ENCODE results near the gene MPST. TPM values are rescaled to one million over a fixed set of nuclear protein-coding genes. Genes with fewer than 3 reads are reported as not detected.

The MPST gene
- total RNA-seq, 6 experiments from 2014 or later = 24.9 to 35.5 (median 27.5) TPM

GRCh38 chr22:37007651-37008050 lies 11.9 kb upstream of the MPST start:
- Mint-ChIP-seq H3K27ac (no peak overlapping the region), H3K27me3 (ENCODE audit: insufficient read depth) (peaks cover 43% of the 10 kb centered on the region), H3K4me1 (ENCODE audit: low read depth) (no peaks in the 10 kb centered on the region), H3K36me3 (ENCODE audit: low read depth) (no peaks in the 10 kb centered on the region), H3K9me3 (peaks cover 6% of the 10 kb centered on the region), H3K4me3 (no peak overlapping the region)
- DNase-seq = no peak
- no peak for TF ChIP-seq CTCF (IDR thresholded peaks at IDR 0.05)

- Mint-ChIP-seq H3K27me3 (ENCODE audit: insufficient read depth) (peaks cover 36% of the 10 kb centered on the region), H3K4me1 (ENCODE audit: low read depth) (no peaks in the 10 kb centered on the region), H3K9me3 (peaks cover 6% of the 10 kb centered on the region), H3K4me3 (no peak overlapping the region), H3K27ac (no peak overlapping the region), H3K36me3 (ENCODE audit: low read depth) (no peaks in the 10 kb centered on the region)
- DNase-seq = no peak
- no peak for TF ChIP-seq CTCF (IDR thresholded peaks at IDR 0.05)
These were observed 11.2 kb upstream of the MPST start for GRCh38 chr22:37008365-37008764.

GRCh38 chr22:37009490-37009889 lies 10.1 kb upstream of the MPST start:
- DNase-seq = no peak
- Mint-ChIP-seq H3K9me3 (peaks cover 6% of the 10 kb centered on the region), H3K4me3 (no peak overlapping the region), H3K27me3 (ENCODE audit: insufficient read depth) (peaks cover 25% of the 10 kb centered on the region), H3K36me3 (ENCODE audit: low read depth) (no peaks in the 10 kb centered on the region), H3K27ac (no peak overlapping the region), H3K4me1 (ENCODE audit: low read depth) (no peaks in the 10 kb centered on the region)
- no peak for TF ChIP-seq CTCF (IDR thresholded peaks at IDR 0.05)

GRCh38 chr22:37010174-37010573 lies 9.4 kb upstream of the MPST start:
- Mint-ChIP-seq H3K9me3 (peaks cover 3% of the 10 kb centered on the region), H3K4me3 (no peak overlapping the region), H3K4me1 (ENCODE audit: low read depth) (no peaks in the 10 kb centered on the region), H3K36me3 (ENCODE audit: low read depth) (no peaks in the 10 kb centered on the region), H3K27me3 (ENCODE audit: insufficient read depth) (peaks cover 18% of the 10 kb centered on the region), H3K27ac (no peak overlapping the region)
- no peak for TF ChIP-seq CTCF (IDR thresholded peaks at IDR 0.05)
- DNase-seq = no peak

- Mint-ChIP-seq H3K9me3 (no peaks in the 10 kb centered on the region; the same call in 1 of the 2 replicates), H3K36me3 (ENCODE audit: low read depth) (no peaks in the 10 kb centered on the region), H3K27ac (no peak overlapping the region), H3K4me1 (ENCODE audit: low read depth) (no peaks in the 10 kb centered on the region), H3K27me3 (ENCODE audit: insufficient read depth) (peaks cover 12% of the 10 kb centered on the region), H3K4me3 (no peak overlapping the region)
- DNase-seq = no peak
- TF ChIP-seq CTCF (IDR thresholded peaks at IDR 0.05) = no peak
These were observed 8.6 kb upstream of the MPST start for GRCh38 chr22:37010976-37011375.

GRCh38 chr22:37011472-37011871 lies 8.1 kb upstream of the MPST start:
- Mint-ChIP-seq H3K27ac (no peak overlapping the region), H3K4me3 (no peak overlapping the region)

More at GRCh38 chr22:37011472-37011871, 8.1 kb upstream of the MPST start:
- no peak for DNase-seq
- Mint-ChIP-seq H3K9me3 (no peaks in the 10 kb centered on the region; the same call in 1 of the 2 replicates), H3K36me3 (ENCODE audit: low read depth) (no peaks in the 10 kb centered on the region), H3K27me3 (ENCODE audit: insufficient read depth) (peaks cover 9% of the 10 kb centered on the region), H3K4me1 (ENCODE audit: low read depth) (no peaks in the 10 kb centered on the region)
- TF ChIP-seq CTCF (IDR thresholded peaks at IDR 0.05) = no peak

Data from HFFc6 (cell line).